SJCRH30 (cell line): ENCODE results near the gene PHF21B. TPM values are rescaled to one million over a fixed set of nuclear protein-coding genes. Genes with fewer than 3 reads are reported as not detected.

Source experiments
- DNase-seq, 2 experiments: peaks; one replicate each; pipeline ENCODE4 v3.0.0-alpha.2; 2015 to 2020
- H3K27ac ChIP-seq: fragments of 250-450 bp; sonication (Bioruptor Pico); 2 replicates; pipeline ENCODE4 v1.5.1; 2020; ENCODE audit warnings: mild to moderate bottlenecking, moderate library complexity
- H3K27me3 ChIP-seq: fragments of 250-450 bp; sonication (Bioruptor Pico); 2 replicates; pipeline ENCODE4 v1.5.1; 2020; ENCODE audit warnings: mild to moderate bottlenecking, moderate library complexity
- H3K36me3 ChIP-seq: fragments of 250-450 bp; sonication (Bioruptor Pico); 2 replicates; pipeline ENCODE4 v1.5.1; 2020; ENCODE audit warnings: mild to moderate bottlenecking, moderate library complexity
- H3K4me1 ChIP-seq: fragments of 250-450 bp; sonication (Bioruptor Pico); 2 replicates; pipeline ENCODE4 v1.5.1; 2020; ENCODE audit warnings: mild to moderate bottlenecking, moderate library complexity
- H3K4me3 ChIP-seq: fragments of 250-450 bp; sonication (Bioruptor Pico); 2 replicates; pipeline ENCODE4 v1.5.1; 2020; ENCODE audit warnings: mild to moderate bottlenecking, moderate library complexity
- H3K9me3 ChIP-seq: fragments of 250-450 bp; sonication (Bioruptor Pico); replicated peaks from 2 replicates; pipeline ENCODE4 v1.5.1; 2020; ENCODE audit warnings: mild to moderate bottlenecking, moderate library complexity
- total RNA-seq: library from RNA; depleted of rRNA; stranded (reverse); fragments of >200 nt; shearing (Covaris generic); gene quantifications from 2 replicates; pipeline ENCODE4 v1.2.3, GENCODE V29; 2014

Gene PHF21B
- total RNA-seq, 1 experiment from 2014 or later, result 5.8 TPM

DNA sequence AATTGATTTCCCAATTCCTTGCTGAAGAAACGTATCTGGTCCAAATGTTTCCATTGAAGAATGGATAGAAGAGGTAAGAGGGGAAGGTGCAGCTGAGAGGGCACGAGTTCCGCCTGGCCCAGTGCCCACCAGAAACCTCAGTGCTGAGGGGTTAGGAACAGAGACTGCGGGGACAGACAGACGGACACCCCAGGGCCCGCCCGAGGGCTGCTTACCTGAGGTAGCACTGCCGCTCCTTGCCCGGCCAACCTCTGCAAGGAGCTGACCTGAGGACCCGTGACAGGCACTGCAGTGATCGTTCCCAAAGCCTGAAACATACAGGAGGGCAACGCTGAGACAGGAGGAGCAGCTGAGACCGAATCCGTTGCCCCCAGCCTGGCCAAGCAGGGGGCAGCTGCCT lies 89.6 kb downstream of the PHF21B start:
- H3K4me1 ChIP-seq, result no peaks in the 10 kb centered on the region
- H3K36me3 ChIP-seq, result no peaks in the 10 kb centered on the region
- H3K9me3 ChIP-seq, result no peaks in the 10 kb centered on the region
- no peak overlapping the region for H3K4me3 ChIP-seq
- H3K27me3 ChIP-seq, result no peaks in the 10 kb centered on the region
- H3K27ac ChIP-seq, result no peak overlapping the region
- no peak for DNase-seq

GRCh38 chr22:44919691-44920090 lies 90.1 kb downstream of the PHF21B start:
- Histone ChIP-seq H3K4me1 (no peaks in the 10 kb centered on the region), H3K4me3 (no peak overlapping the region), H3K27ac (no peak overlapping the region), H3K9me3 (no peaks in the 10 kb centered on the region), H3K27me3 (no peaks in the 10 kb centered on the region), H3K36me3 (no peaks in the 10 kb centered on the region)
- no peak for DNase-seq

GRCh38 chr22:44918925-44919392 lies 90.8 kb downstream of the PHF21B start:
- Histone ChIP-seq H3K9me3 (no peaks in the 10 kb centered on the region), H3K27ac (no peak overlapping the region), H3K4me1 (no peaks in the 10 kb centered on the region), H3K27me3 (no peaks in the 10 kb centered on the region), H3K4me3 (no peak overlapping the region), H3K36me3 (no peaks in the 10 kb centered on the region)
- no peak for DNase-seq

DNA sequence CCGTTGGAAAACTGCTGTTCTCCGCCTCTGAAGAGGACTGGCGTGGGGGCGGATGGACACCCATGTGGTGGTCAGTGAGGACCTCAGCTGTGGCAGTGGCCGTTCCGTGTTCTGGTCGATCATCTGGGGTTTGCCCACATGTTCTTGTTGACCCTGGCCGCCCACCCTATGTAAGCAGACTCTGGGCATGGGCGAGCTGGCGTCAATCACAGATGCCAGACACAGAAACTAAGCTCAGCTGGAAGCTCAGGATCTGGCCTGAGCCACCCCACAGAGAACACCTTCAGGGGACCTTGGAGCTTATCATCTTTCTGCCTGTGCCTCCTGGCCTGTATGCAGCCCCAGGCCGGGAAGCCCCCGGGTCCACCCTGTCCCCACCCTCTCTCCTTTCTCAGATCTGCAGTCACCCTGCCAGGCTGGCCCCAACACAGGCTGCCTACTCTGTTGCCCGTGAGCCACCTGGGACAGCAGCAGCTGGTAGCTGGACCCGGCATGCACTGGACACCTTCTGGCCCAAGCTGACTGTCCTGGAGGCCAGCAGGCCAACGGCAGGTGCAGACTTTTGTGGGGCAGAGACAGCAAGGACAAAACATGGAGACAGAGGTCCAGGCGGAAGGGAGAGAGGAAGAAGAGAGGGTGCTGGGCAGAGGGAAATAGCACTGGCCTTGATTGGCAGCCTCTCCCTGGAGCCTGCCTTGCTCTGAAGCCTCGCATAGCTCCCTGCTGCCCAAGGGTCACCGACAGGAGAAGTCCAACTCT lies 91.5 kb downstream of the PHF21B start:
- DNase-seq, result no peak
- Histone ChIP-seq H3K36me3 (no peaks in the 10 kb centered on the region), H3K4me1 (no peaks in the 10 kb centered on the region), H3K27ac (no peak overlapping the region), H3K4me3 (no peak overlapping the region), H3K9me3 (no peaks in the 10 kb centered on the region), H3K27me3 (no peaks in the 10 kb centered on the region)

GRCh38 chr22:44917372-44918165 lies 92.2 kb downstream of the PHF21B start:
- H3K27ac ChIP-seq, result no peak overlapping the region
- H3K4me1 ChIP-seq, result no peaks in the 10 kb centered on the region
- no peaks in the 10 kb centered on the region for H3K9me3 ChIP-seq
- H3K36me3 ChIP-seq, result no peaks in the 10 kb centered on the region
- DNase-seq, result no peak
- no peaks in the 10 kb centered on the region for H3K27me3 ChIP-seq
- H3K4me3 ChIP-seq, result no peak overlapping the region

- no peak for DNase-seq
- Histone ChIP-seq H3K36me3 (no peaks in the 10 kb centered on the region), H3K9me3 (no peaks in the 10 kb centered on the region), H3K27ac (no peak overlapping the region), H3K4me3 (no peak overlapping the region), H3K27me3 (no peaks in the 10 kb centered on the region), H3K4me1 (no peaks in the 10 kb centered on the region)
Observed at GRCh38 chr22:44916281-44917231, 93.2 kb downstream of the PHF21B start.

- H3K4me1 ChIP-seq, result no peaks in the 10 kb centered on the region
- DNase-seq, result no peak
- no peak overlapping the region for H3K4me3 ChIP-seq
- no peaks in the 10 kb centered on the region for H3K9me3 ChIP-seq
- no peak overlapping the region for H3K27ac ChIP-seq
- H3K36me3 ChIP-seq, result no peaks in the 10 kb centered on the region
- H3K27me3 ChIP-seq, result no peaks in the 10 kb centered on the region
Observed at GRCh38 chr22:44915441-44915840, 94.4 kb downstream of the PHF21B start.

DNA sequence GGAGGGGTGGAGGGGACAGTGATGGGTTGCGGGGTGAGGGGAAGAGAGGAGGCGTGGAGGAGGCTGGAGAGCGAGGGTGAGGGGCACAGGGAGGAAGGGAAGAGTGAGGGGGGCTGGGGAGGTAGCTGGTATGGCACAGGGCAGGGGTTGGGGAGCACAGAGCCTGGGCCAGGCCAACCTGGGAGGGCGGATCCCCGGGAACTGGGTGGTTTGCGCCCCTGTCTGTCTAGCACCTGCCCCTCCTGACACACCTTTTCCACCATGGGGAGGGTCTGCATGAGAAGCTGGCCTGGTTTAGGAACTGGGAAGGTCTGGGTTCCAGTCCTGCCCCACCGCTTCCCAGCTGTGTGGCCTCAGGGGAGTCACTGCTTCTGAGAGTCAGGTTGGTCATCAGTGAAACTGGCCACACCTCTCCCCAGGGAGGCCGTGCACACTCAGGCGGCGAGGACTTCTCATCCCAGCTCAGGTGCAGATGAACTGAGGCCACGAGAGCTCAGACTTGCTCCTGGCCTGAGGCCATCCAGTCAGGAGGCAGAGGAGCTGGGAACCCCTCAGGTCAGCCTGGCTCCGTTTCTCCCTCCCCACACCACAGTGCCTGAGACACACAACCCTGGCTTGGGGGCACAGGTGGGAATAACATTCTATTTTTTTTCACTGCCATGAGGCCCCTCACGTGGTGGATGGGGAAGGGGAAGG lies 95.6 kb downstream of the PHF21B start:
- no peaks in the 10 kb centered on the region for H3K27me3 ChIP-seq
- H3K36me3 ChIP-seq, result no peaks in the 10 kb centered on the region
- DNase-seq, result no peak
- H3K9me3 ChIP-seq, result no peaks in the 10 kb centered on the region
- H3K4me3 ChIP-seq, result no peak overlapping the region
- no peaks in the 10 kb centered on the region for H3K4me1 ChIP-seq
- no peak overlapping the region for H3K27ac ChIP-seq

GRCh38 chr22:44913198-44913983 lies 96.4 kb downstream of the PHF21B start:
- no peaks in the 10 kb centered on the region for H3K9me3 ChIP-seq
- no peaks in the 10 kb centered on the region for H3K4me1 ChIP-seq
- no peak overlapping the region for H3K27ac ChIP-seq
- no peak for DNase-seq
- H3K27me3 ChIP-seq, result no peaks in the 10 kb centered on the region
- no peak overlapping the region for H3K4me3 ChIP-seq
- no peaks in the 10 kb centered on the region for H3K36me3 ChIP-seq

GRCh38 chr22:44909241-44909640 lies 100.6 kb downstream of the PHF21B start:
- Histone ChIP-seq H3K4me3 (no peak overlapping the region), H3K9me3 (no peaks in the 10 kb centered on the region), H3K27me3 (no peaks in the 10 kb centered on the region), H3K4me1 (no peaks in the 10 kb centered on the region), H3K27ac (no peak overlapping the region), H3K36me3 (no peaks in the 10 kb centered on the region)
- no peak for DNase-seq

DNA sequence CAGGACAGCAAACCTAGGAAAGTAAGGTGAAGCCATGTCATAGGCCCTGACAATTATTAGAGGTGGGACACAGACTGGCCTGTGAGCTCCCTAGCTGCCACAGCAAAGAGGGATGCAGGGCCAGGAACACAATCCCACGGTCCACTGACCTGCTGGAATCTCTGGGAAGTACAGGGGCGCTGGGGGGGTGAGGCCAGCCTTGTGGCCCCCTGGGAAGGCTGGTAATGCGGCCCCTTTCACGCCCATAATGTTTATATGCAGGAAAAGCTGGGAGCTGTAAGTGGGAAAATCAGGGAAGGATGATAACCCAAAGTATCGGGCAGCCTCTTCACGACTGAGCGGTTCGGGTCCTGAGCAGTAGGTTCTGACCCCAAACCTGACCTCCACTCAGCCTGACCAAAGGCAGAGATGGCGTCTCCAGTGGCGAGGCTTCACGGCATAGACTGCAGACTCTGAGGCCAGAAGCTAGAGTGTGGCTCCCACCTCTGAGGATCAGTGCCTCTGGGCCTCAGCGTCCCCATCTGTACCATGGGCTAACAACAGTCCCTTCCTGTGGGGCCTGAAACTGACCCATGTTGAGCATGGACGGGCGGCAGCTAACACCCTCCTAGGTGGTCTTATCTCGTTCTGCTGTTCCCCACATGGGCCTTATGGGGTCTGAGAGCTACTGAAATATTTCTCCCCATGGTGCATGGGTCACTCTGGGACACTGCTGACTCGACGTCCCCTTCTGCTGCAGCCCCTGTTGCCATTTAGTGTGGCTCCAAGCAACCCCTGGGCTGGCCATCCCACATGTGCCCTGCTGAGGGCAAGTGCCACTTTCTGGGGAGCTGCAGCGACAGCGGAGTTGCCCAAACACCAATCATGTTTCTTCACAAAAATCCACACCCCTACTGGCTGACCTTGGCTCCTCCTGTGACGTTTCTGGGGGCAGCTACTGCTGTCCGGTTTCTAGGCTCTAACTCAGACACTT lies 101.8 kb downstream of the PHF21B start:
- Histone ChIP-seq H3K9me3 (no peaks in the 10 kb centered on the region), H3K4me3 (no peak overlapping the region), H3K27me3 (no peaks in the 10 kb centered on the region), H3K36me3 (no peaks in the 10 kb centered on the region), H3K27ac (no peak overlapping the region), H3K4me1 (no peaks in the 10 kb centered on the region)
- DNase-seq, result no peak

GRCh38 chr22:44906999-44907644 lies 102.7 kb downstream of the PHF21B start:
- Histone ChIP-seq H3K9me3 (no peaks in the 10 kb centered on the region; the same call in 1 of the 2 replicates), H3K36me3 (no peaks in the 10 kb centered on the region), H3K4me1 (no peaks in the 10 kb centered on the region), H3K27me3 (no peaks in the 10 kb centered on the region), H3K4me3 (no peak overlapping the region), H3K27ac (no peak overlapping the region)
- DNase-seq, result no peak
